ENCODE results near the gene C6orf62.
"Not testable (repeated sequence)": the region's sequence is repeated elsewhere in the genome, so short reads cannot be mapped to it uniquely, and the experiment has no call there.

Gene C6orf62

GRCh38 chr6:24668997-24669361, 50.0 kb downstream of the C6orf62 start:
- no peak for DNase-seq (ENCODE audit: low read depth in 2 of 2, low spot score in 1 of 2)

DNA sequence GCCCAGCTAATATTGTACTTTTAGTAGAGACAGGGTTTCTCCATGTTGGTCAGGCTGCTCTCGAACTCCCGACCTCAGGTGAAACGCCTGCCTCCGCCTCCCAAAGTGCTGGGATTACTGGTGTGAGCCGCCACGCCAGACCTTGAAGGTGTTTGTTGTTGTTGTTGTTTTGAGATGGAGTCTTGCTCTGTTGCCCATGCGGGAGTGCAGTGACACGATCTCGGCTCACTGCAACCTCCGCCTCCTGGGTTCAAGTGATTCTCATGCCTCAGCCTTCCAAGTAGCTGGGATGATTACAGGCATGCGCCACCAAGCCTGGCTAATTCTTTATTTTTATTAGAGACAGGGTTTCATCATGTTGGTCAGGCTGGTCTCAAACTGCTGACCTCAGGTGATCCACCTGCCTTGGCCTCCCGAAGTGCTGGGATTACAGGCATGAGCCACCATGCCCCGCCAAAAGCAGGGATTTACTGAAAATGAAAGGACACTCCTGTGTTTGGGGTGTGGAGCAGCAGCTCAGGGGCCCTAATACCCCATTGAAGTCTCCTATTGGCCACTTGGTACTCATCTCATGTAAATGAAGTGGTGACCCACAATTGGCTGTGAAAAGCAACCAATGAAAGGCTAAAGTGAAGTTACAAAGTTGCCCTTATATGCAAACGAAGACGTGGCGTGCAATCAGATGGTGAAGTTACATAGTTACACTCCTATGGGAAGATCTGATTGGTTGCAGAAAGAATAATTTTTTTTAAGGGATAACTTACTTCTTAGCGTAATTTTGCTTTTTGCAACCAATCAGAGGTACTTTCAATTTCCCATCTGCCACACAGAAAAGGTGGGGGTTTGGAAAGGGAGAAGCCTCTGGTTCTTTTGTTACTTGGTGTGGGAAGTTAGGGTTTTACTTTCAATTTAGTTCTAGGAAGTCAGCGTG, 50.6 kb downstream of the C6orf62 start:
- DNase-seq (ENCODE audit: low read depth in 2 of 2, low spot score in 1 of 2) = not testable (repeated sequence)

DNA sequence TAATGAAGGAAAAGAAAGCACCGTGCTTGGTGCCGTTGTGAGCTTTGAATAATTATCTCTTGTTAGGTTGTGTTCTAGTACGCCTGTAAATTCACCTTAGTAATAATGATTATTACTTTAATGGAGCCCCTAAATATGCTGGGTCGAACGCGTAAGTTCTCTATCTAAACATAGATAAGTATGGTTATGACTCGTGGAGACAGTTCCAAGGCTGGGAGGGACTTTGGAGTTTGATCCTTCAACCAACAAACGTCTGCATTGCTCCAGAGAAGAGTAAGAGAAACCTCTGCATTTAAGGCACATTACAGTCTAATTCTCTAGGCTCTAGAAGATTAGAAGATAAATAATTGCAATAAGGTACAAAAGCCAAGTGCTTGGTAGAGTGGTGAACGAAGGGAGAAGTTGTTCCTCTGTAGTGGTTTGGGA, 51.6 kb downstream of the C6orf62 start:
- DNase-seq (ENCODE audit: low read depth in 2 of 2, low spot score in 1 of 2) = no peak

- DNase-seq (ENCODE audit: low read depth in 2 of 2, low spot score in 1 of 2) = peak; percentile 85 to 91
Observed at GRCh38 chr6:24666641-24667377, 52.1 kb downstream of the C6orf62 start, which contains the start of the genes ACOT13 and TDP2. Gene ACOT13, plus strand, starts transcription at chr6:24667077. Its CDS starts 187 bp downstream, at chr6:24667264. Gene TDP2, minus strand, starts transcription at chr6:24666899. Its CDS starts 37 bp downstream, at chr6:24666862.

- DNase-seq (ENCODE audit: low read depth in 2 of 2, low spot score in 1 of 2) = no peak
Observed at GRCh38 chr6:24666097-24666640, 52.8 kb downstream of the C6orf62 start.

DNA sequence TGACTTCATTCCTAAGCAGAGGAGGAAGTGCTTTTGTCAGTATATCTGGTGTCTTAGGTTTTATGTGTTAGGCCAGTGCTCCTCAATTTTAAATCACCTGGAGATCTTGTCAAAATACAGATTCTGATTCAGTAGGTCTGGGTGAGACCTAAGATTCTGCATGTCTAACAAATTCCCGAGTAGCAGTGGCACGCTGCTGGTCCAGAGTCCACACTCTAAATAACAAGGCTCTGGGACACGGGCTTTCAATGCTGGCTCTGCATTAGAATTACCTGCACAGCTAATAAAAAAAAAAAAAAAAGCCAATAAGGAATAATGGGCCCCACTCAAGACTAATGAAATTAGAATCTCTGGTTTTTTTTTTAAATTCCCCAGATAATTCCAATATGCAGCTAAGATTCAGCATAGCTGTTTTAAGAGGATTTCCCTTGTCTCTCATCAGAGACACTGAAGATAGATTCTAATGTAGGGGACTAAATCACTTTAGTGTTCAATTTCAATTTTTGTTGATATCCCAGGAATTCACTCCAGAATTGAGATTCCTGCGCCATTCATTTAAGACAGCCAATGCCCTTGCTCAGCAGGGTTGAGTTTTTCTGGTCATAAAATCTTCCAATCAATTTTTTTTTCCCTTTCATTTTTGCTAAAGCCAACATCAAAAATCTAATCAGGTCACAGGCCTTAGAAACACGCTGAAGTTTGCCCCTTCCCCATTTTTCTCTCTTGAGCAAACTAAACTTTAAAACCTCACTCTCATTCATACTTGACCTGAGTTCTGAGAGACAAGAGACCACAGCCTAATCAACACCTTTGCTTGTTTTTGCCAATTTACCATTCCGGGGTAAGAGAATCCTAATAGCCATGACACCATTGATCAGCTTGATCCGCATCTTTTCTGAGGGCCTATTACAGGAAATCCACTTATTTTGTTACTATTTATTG, 54.6 kb downstream of the C6orf62 start:
- DNase-seq (ENCODE audit: low read depth in 2 of 2, low spot score in 1 of 2) = no peak

DNA sequence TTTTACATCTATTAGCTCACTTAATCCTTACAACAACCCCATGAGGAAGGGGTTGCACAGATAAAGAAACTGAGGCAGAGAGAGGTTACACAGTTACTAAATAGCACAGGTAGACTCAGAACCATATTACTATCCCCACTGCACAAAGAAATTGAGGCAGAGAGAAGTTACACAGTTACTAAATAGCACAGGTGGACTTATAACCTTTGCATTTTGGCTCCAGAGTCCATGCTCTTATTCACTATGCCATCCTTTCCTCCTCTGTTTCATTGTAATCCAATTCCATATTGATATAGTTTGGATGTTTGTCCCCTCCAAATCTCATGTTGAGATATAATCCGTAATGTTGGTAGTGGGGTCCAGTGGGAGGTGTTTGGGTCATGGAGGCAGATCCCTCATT, 55.8 kb downstream of the C6orf62 start:
- DNase-seq (ENCODE audit: low read depth in 2 of 2, low spot score in 1 of 2) = no peak

GRCh38 chr6:24662236-24662635, 56.7 kb downstream of the C6orf62 start:
- no peak for DNase-seq (ENCODE audit: low read depth in 2 of 2, low spot score in 1 of 2)

GRCh38 chr6:24661759-24662158, 57.2 kb downstream of the C6orf62 start:
- not testable (repeated sequence) for DNase-seq (ENCODE audit: low read depth in 2 of 2, low spot score in 1 of 2)

- DNase-seq (ENCODE audit: low read depth in 2 of 2, low spot score in 1 of 2) = no peak
Observed at GRCh38 chr6:24660105-24660504, 58.8 kb downstream of the C6orf62 start.

DNA sequence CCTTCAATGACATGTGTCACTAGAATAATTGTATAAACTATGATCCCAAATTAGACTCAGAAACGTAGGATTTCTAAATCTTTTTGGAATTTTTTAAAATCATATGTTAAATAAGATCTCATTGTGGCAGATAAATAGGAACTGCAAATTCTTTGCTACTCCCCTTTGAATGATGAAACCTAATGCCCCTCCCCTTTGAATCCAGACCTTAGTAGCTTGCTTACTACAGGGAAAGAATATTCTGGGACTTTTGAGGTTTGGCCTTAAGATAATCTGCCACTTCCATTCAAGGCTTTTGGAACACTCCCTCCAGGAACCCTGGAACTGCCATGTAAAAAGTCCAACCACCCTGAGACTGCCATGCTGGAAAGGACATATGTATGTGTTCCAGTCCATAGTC, 59.4 kb downstream of the C6orf62 start:
- DNase-seq (ENCODE audit: low read depth in 2 of 2, low spot score in 1 of 2) = no peak

DNA sequence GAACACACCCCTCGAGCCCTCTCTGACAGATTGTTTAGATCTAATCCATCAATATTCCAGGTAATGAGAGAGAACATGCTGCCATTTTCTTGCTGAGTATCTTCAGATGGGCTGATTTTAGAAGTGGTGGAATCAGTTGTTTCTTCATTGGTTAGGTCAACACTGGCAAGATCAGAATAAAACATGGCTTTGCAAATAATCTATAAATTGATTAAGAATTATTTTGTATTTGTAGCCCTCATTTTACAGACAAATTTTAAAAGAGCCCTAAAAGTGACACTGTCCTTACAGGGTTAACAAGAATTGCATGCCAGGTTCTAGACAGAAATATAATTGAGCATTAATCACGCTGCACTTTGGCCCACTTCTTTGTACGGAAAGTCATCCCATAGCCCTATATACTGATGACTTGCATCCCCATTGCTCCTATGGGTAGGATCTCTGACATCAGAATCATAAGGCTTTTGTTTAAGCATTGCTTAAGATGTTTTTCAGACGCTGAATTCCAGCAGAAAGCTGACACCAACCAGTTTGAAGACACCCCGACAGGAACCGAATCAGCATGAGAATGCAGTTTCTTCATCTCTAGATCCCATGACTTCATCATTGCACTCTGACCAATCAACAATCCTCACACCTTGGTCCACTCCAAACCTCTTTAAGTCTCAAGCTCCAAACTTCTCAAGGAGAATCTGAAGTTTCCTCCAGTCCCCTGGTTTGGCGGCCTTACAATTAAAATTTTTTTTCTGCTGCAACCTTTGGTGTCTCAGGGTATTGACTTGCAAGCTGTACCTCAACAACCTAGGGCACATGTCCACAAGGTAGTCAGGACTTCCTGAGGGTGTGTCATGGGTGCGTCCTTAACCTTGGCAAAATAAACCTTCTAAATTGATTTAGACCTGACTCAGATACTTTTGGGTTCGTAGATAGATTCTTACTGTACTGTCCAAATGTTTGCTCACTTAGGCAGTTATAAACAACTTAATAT, 60.1 kb downstream of the C6orf62 start:
- DNase-seq (ENCODE audit: low read depth in 2 of 2, low spot score in 1 of 2) = no peak

DNA sequence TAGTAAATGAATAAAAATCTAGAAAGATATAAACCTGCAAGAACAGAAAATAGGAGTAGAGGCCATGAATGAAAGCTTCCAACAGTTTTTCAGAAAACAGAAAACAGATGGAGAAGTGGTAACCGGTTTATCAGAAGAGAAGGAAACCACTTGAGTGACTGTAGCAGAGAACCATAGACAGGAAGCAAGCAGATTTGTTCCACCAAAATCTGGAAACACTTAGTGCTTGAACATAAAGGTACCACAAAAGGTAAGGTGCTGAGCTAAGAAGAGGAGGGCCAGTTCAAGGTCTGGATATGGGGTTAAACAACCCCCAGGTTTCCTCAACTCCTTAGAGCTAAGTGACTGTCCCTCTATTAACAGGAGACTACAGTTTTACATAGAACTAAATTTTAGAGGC, 63.7 kb downstream of the C6orf62 start:
- DNase-seq (ENCODE audit: low read depth in 2 of 2, low spot score in 1 of 2) = no peak
